Hepatocyte (in vitro differentiated cells): ENCODE results near the gene SLC6A1.

ENCODE experiments used
- EZH2 ChIP-seq: fragments of 200-600 bp; sonication (generic); IDR thresholded peaks from 2 replicates; pipeline ENCODE4 v1.6.1; 2016; ENCODE audit warnings: antibody characterized with exemption, mild to moderate bottlenecking, borderline replicate concordance
- EZH2phosphoT487 ChIP-seq: fragments of 200-600 bp; sonication (generic); IDR thresholded peaks from one replicate; pipeline ENCODE4 v1.6.1; 2018; ENCODE audit warnings: antibody characterized with exemption, mild to moderate bottlenecking, low read depth, moderate library complexity; ENCODE audit not compliant: unreplicated experiment, severe bottlenecking
- TF ChIP-seq, protein P1 (sequence below): fragments of 200-600 bp; sonication (generic); IDR thresholded peaks from 2 replicates; pipeline ENCODE4 v1.5.1; 2016; ENCODE audit warnings: antibody characterized with exemption, mild to moderate bottlenecking; ENCODE audit not compliant: poor library complexity

GRCh38 chr3:10955711-10956453 is 36.7 kb upstream of the SLC6A1 start:
- TF ChIP-seq, protein P1, sequence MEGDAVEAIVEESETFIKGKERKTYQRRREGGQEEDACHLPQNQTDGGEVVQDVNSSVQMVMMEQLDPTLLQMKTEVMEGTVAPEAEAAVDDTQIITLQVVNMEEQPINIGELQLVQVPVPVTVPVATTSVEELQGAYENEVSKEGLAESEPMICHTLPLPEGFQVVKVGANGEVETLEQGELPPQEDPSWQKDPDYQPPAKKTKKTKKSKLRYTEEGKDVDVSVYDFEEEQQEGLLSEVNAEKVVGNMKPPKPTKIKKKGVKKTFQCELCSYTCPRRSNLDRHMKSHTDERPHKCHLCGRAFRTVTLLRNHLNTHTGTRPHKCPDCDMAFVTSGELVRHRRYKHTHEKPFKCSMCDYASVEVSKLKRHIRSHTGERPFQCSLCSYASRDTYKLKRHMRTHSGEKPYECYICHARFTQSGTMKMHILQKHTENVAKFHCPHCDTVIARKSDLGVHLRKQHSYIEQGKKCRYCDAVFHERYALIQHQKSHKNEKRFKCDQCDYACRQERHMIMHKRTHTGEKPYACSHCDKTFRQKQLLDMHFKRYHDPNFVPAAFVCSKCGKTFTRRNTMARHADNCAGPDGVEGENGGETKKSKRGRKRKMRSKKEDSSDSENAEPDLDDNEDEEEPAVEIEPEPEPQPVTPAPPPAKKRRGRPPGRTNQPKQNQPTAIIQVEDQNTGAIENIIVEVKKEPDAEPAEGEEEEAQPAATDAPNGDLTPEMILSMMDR, result no peak
- no peak for TF ChIP-seq EZH2phosphoT487
- no peak for TF ChIP-seq EZH2
